ENCODE measurements around the gene MCM3AP.
"Not testable (repeated sequence)": the region's sequence is repeated elsewhere in the genome, so short reads cannot be mapped to it uniquely, and the experiment has no call there.

The MCM3AP gene

DNA sequence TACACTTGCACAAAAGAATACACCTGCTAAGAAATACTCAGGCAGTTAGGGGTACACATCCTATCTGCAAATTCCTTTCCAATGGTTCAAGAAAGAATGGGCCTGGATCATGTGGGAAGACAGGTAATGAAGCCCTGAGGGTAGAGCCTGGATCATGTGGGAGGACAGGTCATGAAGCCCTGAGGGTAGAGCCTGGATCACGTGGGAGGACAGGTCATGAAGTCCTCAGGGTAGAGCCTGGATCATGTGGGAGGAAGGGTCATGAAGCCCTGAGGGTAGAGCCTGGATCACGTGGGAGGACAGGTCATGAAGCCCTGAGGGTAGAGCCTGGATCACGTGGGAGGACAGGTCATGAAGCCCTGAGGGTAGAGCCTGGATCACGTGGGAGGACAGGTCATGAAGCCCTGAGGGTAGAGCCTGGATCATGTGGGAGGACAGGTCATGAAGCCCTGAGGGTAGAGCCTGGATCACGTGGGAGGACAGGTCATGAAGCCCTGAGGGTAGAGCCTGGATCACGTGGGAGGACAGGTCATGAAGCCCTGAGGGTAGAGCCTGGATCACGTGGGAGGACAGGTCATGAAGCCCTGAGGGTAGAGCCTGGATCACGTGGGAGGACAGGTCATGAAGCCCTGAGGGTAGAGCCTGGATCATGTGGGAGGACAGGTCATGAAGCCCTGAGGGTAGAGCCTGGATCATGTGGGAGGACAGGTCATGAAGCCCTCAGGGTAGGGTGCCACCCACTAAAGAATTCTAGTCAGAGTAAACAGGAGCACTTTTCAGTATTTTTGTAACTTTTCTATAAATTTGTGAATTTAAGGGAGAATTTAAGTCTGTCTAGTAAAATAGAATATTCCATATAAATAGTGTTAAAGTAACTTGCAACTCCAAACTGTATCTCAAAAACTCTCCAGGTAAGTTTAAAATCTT is 84.3 kb downstream of the MCM3AP start:
- DNase-seq, result not testable (repeated sequence)

GRCh38 chr21:46199436-46200373 is 85.7 kb downstream of the MCM3AP start:
- DNase-seq, result no peak

DNA sequence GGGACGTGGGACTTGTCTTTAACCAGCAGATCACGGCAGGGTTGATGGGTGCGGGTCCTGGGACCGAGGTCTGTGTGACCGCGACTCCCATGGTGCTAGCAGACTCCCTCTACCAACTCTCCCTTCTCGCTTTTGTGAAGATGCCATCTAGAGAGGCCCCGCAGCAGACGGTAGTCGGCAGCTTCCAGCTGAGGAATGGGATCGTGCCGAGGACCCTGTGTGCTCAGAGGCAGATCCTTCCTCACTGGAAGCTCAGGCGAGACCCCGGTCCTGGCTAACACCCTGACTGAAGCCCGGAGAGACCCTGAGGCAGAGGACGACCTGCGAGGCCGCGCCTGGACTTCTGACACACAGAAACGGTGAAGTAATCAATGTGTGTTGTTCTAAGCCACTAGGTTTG is 88.7 kb downstream of the MCM3AP start:
- no peak for DNase-seq

GRCh38 chr21:46195595-46196195 is 89.7 kb downstream of the MCM3AP start:
- no peak for DNase-seq

- no peak for DNase-seq
Observed at GRCh38 chr21:46194374-46195334, 90.8 kb downstream of the MCM3AP start.

- DNase-seq, result no peak
Observed at GRCh38 chr21:46193829-46194373, 91.5 kb downstream of the MCM3AP start.

DNA sequence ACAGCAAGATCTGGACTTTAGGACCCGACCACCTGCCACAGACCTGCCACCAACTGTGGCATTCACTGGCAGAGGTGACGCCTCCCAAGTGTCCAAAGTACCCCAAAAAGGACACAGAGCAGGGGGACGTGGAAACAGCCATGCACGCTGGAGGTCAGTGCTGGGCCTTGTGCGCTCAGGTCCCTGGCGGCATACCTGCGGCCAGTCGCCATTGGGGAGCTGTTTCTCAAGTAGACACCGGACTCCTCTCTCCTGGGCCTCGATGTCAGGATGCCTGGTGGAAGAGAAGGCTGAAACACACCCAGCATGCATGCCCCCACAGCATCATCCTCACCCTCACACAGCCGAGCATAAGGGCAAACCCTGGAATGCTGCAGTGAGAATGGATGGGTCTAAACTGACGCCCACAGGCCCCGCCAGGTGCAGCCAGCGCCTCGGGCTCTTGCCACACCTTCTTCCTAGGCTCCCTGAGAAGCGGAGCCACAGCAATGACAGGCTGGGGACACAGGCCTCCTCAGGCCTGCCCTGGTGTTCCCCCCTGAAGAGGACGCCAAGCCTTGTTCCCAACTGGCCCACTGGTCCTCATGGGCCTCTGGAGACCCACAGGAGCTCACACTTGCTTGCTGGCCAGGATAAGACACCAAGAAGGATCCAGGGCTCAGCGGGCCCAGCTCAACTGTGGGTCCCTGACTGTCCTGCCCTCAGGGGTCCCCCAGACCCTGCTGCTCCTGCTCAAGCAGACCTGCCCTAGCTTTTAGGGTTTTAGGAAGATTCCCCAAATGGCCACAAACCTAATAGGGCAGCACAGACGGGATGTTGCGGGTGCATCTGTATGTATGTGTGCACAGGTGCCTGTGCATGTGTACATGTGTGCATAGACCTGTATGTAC is 93.5 kb downstream of the MCM3AP start:
- no peak for DNase-seq

GRCh38 chr21:46191257-46191685 is 94.1 kb downstream of the MCM3AP start:
- no peak for DNase-seq

DNA sequence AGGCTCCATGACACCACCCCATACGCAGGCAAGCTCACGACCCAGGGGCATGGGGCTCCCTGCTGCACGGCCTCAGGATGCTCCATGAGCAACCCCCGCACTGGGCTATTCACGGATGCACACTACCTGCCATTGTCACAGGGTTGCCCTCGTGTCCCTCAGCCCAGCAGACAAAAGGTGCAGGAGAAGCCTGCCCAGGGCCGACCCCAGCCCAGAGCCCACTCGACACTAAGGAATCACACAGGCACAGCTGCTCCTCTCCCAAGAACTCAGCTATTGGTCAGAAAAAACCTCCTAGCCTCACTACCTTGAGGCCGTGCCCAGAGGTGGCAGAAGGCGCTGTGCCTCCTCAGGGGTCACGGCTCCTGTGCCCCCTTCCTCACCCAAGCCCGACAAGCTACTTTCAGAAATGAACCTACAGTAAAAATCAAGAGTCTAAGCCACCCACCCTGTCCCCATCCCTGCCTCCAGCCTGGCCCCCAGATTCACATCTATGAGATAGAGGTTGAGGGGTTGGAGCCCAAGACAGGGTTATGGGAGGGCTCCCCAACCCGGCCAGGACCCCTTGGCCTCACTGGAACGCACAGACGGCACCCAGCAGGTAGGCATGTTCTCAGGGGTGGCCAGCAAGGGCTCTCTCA is 94.8 kb downstream of the MCM3AP start:
- DNase-seq, result no peak

- DNase-seq, result no peak
Observed at GRCh38 chr21:46189959-46190490, 95.4 kb downstream of the MCM3AP start.

- no peak for DNase-seq
Observed at GRCh38 chr21:46189213-46189958, 96.0 kb downstream of the MCM3AP start.

DNA sequence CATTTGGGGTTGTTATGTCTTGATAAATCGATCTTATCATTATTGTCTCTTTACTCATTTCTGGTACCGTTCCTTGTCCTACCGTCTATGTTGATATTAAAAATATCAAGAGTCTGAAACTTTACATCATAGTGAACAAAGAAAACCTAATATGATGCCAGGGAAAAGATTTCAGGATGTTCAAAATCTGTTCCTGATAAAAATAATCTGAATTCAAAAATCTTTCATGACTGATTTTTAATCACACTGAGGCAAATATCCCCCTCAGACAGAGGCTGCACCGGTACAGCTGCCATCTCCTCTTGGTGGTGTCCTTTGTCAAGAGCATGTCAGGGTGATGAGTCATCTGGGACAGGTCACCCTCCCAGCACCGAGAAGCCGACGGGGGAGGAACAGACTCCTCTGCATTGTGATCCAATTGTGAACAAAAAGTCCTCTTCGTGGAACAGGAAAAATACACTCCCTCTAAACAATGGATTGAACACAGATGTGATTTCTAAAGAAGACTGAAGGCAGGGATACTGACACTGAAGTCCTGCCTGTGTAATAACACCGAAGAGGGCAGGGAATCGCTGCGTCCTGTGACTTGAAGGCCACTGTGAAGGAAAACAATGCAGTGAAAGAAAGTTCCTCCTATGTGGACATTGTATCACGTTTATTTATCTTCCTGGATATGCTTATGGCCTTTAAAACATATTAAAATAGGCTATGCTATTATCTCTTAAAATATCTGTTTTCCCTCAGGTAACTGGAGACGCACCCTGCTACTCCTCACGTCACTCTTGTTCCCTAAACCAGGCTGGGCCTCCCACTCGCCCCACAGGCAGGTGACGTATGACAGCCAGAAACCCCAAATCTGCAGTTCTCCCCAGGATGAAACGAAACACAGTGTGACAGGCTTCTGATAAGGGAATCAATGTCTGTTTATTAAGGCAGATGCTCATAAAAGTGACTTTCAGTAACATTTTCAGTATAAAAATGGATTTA is 96.9 kb downstream of the MCM3AP start:
- DNase-seq, result no peak

- no peak for DNase-seq
Observed at GRCh38 chr21:46187814-46188213, 97.6 kb downstream of the MCM3AP start.

GRCh38 chr21:46187261-46187660 is 98.2 kb downstream of the MCM3AP start:
- DNase-seq, result no peak

DNA sequence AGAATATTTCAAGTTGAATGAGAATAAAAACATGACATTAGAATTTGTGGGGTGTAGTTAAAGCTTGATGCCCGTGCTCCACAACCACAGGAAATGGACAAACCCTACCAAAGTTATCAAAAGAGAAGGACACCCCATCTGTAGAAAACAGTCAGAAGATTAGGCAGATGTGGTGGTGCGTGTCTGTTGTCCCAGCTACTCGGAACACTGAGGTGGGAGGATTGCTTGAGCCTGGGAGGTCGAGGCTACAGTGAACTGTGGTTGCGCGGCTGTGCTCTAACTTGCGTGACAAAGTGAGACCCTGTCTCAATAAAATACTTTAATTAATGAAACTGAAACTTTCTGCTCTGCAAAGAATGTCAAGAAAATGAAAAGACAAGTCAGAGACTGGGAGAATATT is 99.7 kb downstream of the MCM3AP start:
- no peak for DNase-seq
